SK-N-SH (cell line): Measurements from ENCODE around the gene TRAF1. TPM values are rescaled to one million over a fixed set of nuclear protein-coding genes. Genes with fewer than 3 reads are reported as not detected.

Source experiments
- CTCF ChIA-PET: fragments of 300-600, 350-600 bp; formaldehyde crosslinking; extraction: SDS; loops from one replicate; lab custom pipeline; 2021; lab: Yijun Ruan, JAX
- POLR2A ChIA-PET: fragments of 350-600 bp; sonication (Branson Sonifier 250); formaldehyde crosslinking; extraction: SDS; loops from one replicate; lab custom pipeline; 2020; ENCODE audit warnings: antibody characterized with exemption, inconsistent platforms; lab: Yijun Ruan, JAX
- DNase-seq: peaks from one replicate; pipeline ENCODE4 v3.0.0; 2012
- H2AFZ ChIP-seq: fragments of 200-600 bp; sonication (generic); 2 replicates; pipeline ENCODE4 v1.8.1; 2016; ENCODE audit warnings: antibody characterized with exemption, mild to moderate bottlenecking, low read depth
- H3F3A ChIP-seq: fragments of 200-600 bp; sonication (generic); replicated peaks from 2 replicates; pipeline ENCODE3; 2016; ENCODE audit warnings: antibody characterized with exemption, mild to moderate bottlenecking; ENCODE audit not compliant: insufficient read depth
- H3K27ac ChIP-seq, 2 experiments: fragments of 200-500 bp in 1 of 2; fragments of 200-600 bp in 1 of 2; sonication (Bioruptor generic) in 1 of 2; sonication (generic), shearing (Covaris generic) in 1 of 2; 2 replicates each; pipeline versions ENCODE4 v1.5.1 to v1.6.1; 2014 to 2016; ENCODE audit warnings: low read depth in 2 of 2, inconsistent platforms in 1 of 2, low read length in 1 of 2, mild to moderate bottlenecking in 1 of 2, mixed read lengths in 1 of 2
- H3K27me3 ChIP-seq: fragments of 200-600 bp; sonication (generic), shearing (Covaris generic); 2 replicates; pipeline ENCODE4 v1.6.1; 2016; ENCODE audit warnings: mixed run types; ENCODE audit not compliant: insufficient read depth
- H3K36me3 ChIP-seq, 2 experiments: fragments of 200-500 bp in 1 of 2; fragments of 200-600 bp in 1 of 2; sonication (Bioruptor generic) in 1 of 2; sonication (generic) in 1 of 2; replicated peaks in 1 of 2; 2 replicates each; pipeline versions ENCODE3 to v1.5.1; 2014 to 2016; ENCODE audit warnings: low read length in 1 of 2, mild to moderate bottlenecking in 1 of 2; ENCODE audit not compliant: insufficient read depth in 2 of 2, control insufficient read depth in 1 of 2
- H3K4me1 ChIP-seq, 2 experiments: fragments of 200-500 bp in 1 of 2; fragments of 200-600 bp in 1 of 2; sonication (Bioruptor generic) in 1 of 2; sonication (generic), shearing (Covaris generic) in 1 of 2; 2 replicates each; pipeline versions ENCODE4 v1.5.1 to v1.6.1; 2014 to 2016; ENCODE audit warnings: low read depth in 1 of 2, low read length in 1 of 2, mixed run types in 1 of 2; ENCODE audit not compliant: insufficient read depth in 2 of 2, control insufficient read depth in 1 of 2
- H3K4me2 ChIP-seq: fragments of 200-600 bp; sonication (generic), shearing (Covaris generic); 2 replicates; pipeline ENCODE4 v1.6.1; 2017; ENCODE audit warnings: mixed run types
- H3K4me3 ChIP-seq, 2 experiments: fragments of 200-500 bp in 1 of 2; fragments of 200-600 bp in 1 of 2; sonication (Bioruptor generic) in 1 of 2; sonication (generic), shearing (Covaris generic) in 1 of 2; 2 replicates each; pipeline versions ENCODE4 v1.5.1 to v1.8.1; 2014 to 2016; ENCODE audit warnings: low read depth in 2 of 2, inconsistent platforms in 1 of 2, low read length in 1 of 2, mild to moderate bottlenecking in 1 of 2, mixed read lengths in 1 of 2, moderate library complexity in 1 of 2
- H3K79me2 ChIP-seq: fragments of 200-600 bp; sonication (generic); 2 replicates; pipeline ENCODE4 v1.8.1; 2017; ENCODE audit warnings: mild to moderate bottlenecking; ENCODE audit not compliant: insufficient read depth
- H3K9ac ChIP-seq: fragments of 200-600 bp; sonication (generic); 2 replicates; pipeline ENCODE4 v1.6.1; 2017; ENCODE audit warnings: mixed run types
- H3K9me2 ChIP-seq: fragments of 200-600 bp; sonication (generic); 2 replicates; pipeline ENCODE4 v1.6.1; 2017; ENCODE audit warnings: mixed run types
- H3K9me3 ChIP-seq: fragments of 200-600 bp; sonication (generic); 2 replicates; pipeline ENCODE4 v1.6.1; 2017; ENCODE audit warnings: mixed run types, mild to moderate bottlenecking, moderate library complexity
- H4K20me1 ChIP-seq: fragments of 200-600 bp; sonication (generic); 2 replicates; pipeline ENCODE4 v1.6.1; 2017; ENCODE audit warnings: mild to moderate bottlenecking, mixed run types; ENCODE audit not compliant: insufficient read depth
- CHD2 ChIP-seq: fragments of 150-350 bp; IDR thresholded peaks from 2 replicates; pipeline ENCODE4 v1.6.1; 2018; ENCODE audit warnings: low read length; ENCODE audit not compliant: partially characterized antibody
- ELF1 ChIP-seq: IDR thresholded peaks from 2 replicates; pipeline ENCODE4 v1.4.0; 2012
- EZH2phosphoT487 ChIP-seq: fragments of 200-600 bp; sonication (generic); IDR thresholded peaks from 2 replicates; pipeline ENCODE4 v1.6.1; 2017; ENCODE audit warnings: low read depth, mixed run types, mild to moderate bottlenecking, antibody characterized with exemption, moderate library complexity, borderline replicate concordance
- FOXM1 ChIP-seq: IDR thresholded peaks from 2 replicates; pipeline ENCODE4 v1.4.0; 2012; ENCODE audit warnings: low read depth, mild to moderate bottlenecking
- NFIC ChIP-seq: IDR thresholded peaks from 2 replicates; pipeline ENCODE4 v1.4.0; 2012; ENCODE audit warnings: borderline replicate concordance
- POLR2AphosphoS5 ChIP-seq: IDR thresholded peaks from 2 replicates; pipeline ENCODE4 v1.6.1; 2012; ENCODE audit warnings: low read depth, low read length
- RFX5 ChIP-seq: IDR thresholded peaks from 2 replicates; pipeline ENCODE4 v1.6.1; 2012; ENCODE audit warnings: mild to moderate bottlenecking, improper control_type of control experiment, low read length
- SMC3 ChIP-seq: IDR thresholded peaks from 2 replicates; pipeline ENCODE4 v1.6.1; 2012; ENCODE audit warnings: low read depth, low read length, improper control_type of control experiment
- TEAD4 ChIP-seq: IDR thresholded peaks from 2 replicates; pipeline ENCODE4 v1.4.0; 2012; ENCODE audit warnings: mild to moderate bottlenecking, borderline replicate concordance; ENCODE audit not compliant: insufficient read depth
- WGBS: methylation state at CpG from one replicate; pipeline ENCODE4 v1.1.6; 2017; ENCODE audit warnings: low lambda C conversion rate; 5-methylcytosine and 5-hydroxymethylcytosine counted together
- polyA plus RNA-seq, 3 experiments: library from polyadenylated mRNA; depleted of rRNA; stranded (reverse); fragments of >200 nt; gene quantifications; 2 replicates each; pipeline ENCODE4 v1.2.3, GENCODE V29; 2012
- TF ChIP-seq, protein P1 (sequence below): fragments of 200-600 bp; sonication (generic); IDR thresholded peaks from 2 replicates; pipeline ENCODE4 v1.6.1; 2017; ENCODE audit warnings: antibody characterized with exemption, mild to moderate bottlenecking, moderate library complexity

The TRAF1 gene
- polyA plus RNA-seq, 1 of the 3 experiments (the other 2 are of a cell fraction) = 1.2 TPM

DNA sequence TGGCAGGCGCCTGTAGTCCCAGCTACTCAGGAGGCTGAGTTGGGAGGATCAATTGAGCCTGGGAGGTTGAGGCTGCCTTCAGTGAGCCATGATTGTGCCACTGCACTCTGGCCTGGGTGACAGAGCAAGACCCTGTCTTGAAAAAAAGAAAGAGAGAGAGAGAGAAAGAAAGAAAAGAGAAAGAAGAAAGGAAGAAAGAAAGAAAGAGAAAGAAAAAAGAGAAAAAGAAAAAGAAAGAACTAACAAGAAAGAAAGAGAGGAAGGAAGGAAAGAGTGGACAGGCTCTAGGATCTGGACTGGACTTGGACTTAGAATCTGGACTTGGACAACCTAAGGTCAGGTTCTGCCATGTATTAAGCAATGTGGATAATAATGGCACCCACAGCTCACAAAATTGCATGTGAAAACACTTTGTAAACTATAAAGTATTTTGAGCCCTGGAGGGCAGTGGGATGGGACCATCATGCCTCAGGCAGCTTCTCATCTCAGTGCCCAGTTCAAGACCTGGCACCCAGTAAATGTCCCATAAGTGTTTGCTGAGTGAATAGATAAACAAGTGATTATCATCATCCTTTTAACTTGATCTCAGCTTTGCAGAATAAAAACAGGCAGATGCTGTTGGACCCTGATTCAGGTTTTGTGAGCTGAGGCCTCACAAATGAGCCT lies 36.9 kb downstream of the TRAF1 start:
- CTCF ChIA-PET = interaction anchor here (0.8 to 1.5 kb wide), 3 partner anchors 9 to 47 kb away, joined by 3 to 4 read pairs (median 4); no protein-coding TSS in a partner anchor
- peaks cover 11% of the 10 kb centered on the region for H3F3A ChIP-seq
- 100% methylated on average over 1 of the region's 1 CpG for WGBS
- no peak overlapping the region for H3K9ac ChIP-seq
- no peak overlapping the region for H3K27ac ChIP-seq
- H3K27me3 ChIP-seq = no peaks in the 10 kb centered on the region
- no peak for DNase-seq
- H3K9me3 ChIP-seq = no peaks in the 10 kb centered on the region
- POLR2A ChIA-PET = no interaction called here
- no peaks in the 10 kb centered on the region for H3K79me2 ChIP-seq
- TF ChIP-seq CHD2 = no peak
- no peak for TF ChIP-seq SMC3
- no peak for TF ChIP-seq TEAD4
- no peak for TF ChIP-seq POLR2AphosphoS5
- TF ChIP-seq RFX5 = no peak
- TF ChIP-seq EZH2phosphoT487 = no peak
- TF ChIP-seq, protein P1, sequence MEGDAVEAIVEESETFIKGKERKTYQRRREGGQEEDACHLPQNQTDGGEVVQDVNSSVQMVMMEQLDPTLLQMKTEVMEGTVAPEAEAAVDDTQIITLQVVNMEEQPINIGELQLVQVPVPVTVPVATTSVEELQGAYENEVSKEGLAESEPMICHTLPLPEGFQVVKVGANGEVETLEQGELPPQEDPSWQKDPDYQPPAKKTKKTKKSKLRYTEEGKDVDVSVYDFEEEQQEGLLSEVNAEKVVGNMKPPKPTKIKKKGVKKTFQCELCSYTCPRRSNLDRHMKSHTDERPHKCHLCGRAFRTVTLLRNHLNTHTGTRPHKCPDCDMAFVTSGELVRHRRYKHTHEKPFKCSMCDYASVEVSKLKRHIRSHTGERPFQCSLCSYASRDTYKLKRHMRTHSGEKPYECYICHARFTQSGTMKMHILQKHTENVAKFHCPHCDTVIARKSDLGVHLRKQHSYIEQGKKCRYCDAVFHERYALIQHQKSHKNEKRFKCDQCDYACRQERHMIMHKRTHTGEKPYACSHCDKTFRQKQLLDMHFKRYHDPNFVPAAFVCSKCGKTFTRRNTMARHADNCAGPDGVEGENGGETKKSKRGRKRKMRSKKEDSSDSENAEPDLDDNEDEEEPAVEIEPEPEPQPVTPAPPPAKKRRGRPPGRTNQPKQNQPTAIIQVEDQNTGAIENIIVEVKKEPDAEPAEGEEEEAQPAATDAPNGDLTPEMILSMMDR = no peak
- no peak for TF ChIP-seq ELF1
- TF ChIP-seq, all 33 proteins: peak for 0
- H3K4me3 ChIP-seq = no peak overlapping the region
- H3K36me3 ChIP-seq = no peaks in the 10 kb centered on the region
- H3K4me2 ChIP-seq = no peak overlapping the region
- no peak overlapping the region for H2AFZ ChIP-seq
- H3K9me2 ChIP-seq = no peaks in the 10 kb centered on the region
- H4K20me1 ChIP-seq = no peaks in the 10 kb centered on the region
- peaks cover 5 to 11% of the 10 kb centered on the region in 2 experiments; a peak in 2 of 4 replicates for H3K4me1 ChIP-seq

DNA sequence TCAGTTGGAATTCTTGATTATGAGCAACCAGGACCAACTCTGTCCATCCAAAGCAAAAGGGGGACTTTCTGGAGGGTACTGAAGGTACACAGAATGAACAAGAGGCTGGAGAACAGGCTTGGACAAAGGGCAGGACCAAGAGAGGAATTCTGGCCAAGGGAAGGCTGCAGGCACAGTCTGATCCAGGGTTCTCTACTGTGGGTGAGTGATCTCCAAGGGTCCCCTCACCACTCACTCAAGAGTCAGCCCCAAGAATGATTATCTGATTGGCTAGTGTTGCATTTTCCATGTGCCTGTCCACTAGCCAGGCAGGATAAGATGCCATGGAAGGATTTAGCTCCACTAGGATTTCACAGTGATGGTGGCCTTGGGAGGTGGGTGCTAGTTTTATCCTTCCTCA lies 38.0 kb downstream of the TRAF1 start:
- POLR2A ChIA-PET = interaction anchor here (0.6 kb wide), 1 partner anchor 13 kb away, joined by 3 read pairs; no protein-coding TSS in a partner anchor

More for the DNA sequence above, 38.0 kb downstream of the TRAF1 start:
- H2AFZ ChIP-seq = no peak overlapping the region
- H3K4me2 ChIP-seq = no peak overlapping the region
- H3K79me2 ChIP-seq = no peaks in the 10 kb centered on the region
- no peak for DNase-seq
- H3K9me2 ChIP-seq = no peaks in the 10 kb centered on the region
- no peaks in the 10 kb centered on the region for H3K27me3 ChIP-seq
- H3K4me3 ChIP-seq = no peak overlapping the region
- no peaks in the 10 kb centered on the region for H3K9me3 ChIP-seq
- no peaks in the 10 kb centered on the region for H3K36me3 ChIP-seq
- H3F3A ChIP-seq = peaks cover 11% of the 10 kb centered on the region
- H3K4me1 ChIP-seq = peaks cover 5 to 11% of the 10 kb centered on the region in 2 experiments; a peak in 2 of 4 replicates
- TF ChIP-seq FOXM1 = no peak
- no peak for TF ChIP-seq NFIC
- H4K20me1 ChIP-seq = no peaks in the 10 kb centered on the region
- no peak overlapping the region for H3K9ac ChIP-seq
- no peak overlapping the region for H3K27ac ChIP-seq
- CTCF ChIA-PET = no interaction called here
